ENCODE measurements around the gene PLCB4.
"Not testable (repeated sequence)": the region's sequence is repeated elsewhere in the genome, so short reads cannot be mapped to it uniquely, and the experiment has no call there.

The PLCB4 gene

GRCh38 chr20:9385345-9386310 lies 316.7 kb downstream of the PLCB4 start:
- DNase-seq = not testable (repeated sequence)

DNA sequence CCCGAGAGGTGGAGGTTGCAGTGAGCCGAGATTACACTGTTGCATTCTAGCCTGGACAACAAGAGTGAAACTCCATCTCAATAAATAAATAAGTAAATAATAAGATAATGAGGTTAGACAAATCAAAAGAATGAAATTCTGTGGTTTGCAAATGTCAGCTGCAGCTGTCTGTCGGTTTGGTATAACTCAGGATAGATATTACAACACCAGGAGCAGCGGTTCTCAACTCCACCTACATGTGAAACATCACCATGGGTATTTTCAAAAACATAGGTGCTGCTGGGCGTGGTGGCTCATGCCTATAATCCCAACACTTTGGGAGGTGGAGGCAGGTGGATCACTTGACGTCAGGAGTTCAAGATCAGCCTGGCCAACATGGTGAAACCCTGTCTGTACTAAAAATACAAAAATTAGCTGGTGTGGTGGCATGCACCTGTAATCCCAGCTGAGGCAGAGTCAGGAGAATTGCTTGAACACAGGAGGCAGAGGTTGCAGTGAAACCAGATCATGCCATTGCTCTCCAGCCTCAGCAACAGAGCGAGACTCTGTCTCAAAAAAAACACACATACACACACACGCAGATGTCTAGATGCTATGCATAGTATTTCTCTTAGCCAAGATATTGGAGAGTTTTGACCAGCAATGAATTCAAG lies 319.4 kb downstream of the PLCB4 start:
- DNase-seq = no peak

GRCh38 chr20:9388813-9389161 lies 319.9 kb downstream of the PLCB4 start:
- DNase-seq = no peak

DNA sequence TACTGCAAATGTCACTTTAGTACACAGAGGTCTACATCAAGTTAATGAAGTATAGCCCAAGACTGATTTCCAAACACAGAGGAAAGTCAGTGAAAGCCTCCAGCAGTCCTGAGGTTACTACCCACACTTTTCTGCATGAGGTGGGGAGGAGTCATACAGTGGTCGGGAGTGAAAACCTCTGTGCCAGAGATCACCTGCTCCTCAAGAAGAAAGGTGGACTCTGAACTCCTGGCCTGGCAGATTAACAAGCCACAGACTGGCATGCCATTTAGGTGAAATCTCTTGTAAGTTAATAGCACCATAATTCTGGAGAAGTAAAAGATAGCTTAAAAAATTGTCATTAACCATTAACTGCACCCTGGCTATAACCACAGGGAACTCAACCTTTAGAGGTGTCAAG lies 320.5 kb downstream of the PLCB4 start:
- no peak for DNase-seq

DNA sequence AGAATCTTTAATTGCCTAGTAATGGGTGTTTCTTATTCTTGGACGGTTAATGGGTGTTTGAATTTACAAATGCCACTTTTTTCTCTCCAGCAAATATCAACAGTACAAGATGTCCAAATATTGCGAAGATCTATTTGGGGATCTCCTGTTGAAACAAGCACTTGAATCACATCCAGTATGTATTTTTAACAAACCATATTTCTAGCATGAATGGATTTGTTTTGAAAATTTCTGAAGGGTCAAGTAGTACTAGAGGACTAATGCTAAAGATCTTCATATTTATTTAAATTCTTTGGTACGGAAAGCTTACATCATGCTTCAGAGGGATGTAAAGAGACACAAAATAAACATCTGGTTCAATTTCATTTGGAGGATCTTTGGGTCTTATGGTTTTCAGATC lies 321.6 kb downstream of the PLCB4 start:
- DNase-seq = no peak

DNA sequence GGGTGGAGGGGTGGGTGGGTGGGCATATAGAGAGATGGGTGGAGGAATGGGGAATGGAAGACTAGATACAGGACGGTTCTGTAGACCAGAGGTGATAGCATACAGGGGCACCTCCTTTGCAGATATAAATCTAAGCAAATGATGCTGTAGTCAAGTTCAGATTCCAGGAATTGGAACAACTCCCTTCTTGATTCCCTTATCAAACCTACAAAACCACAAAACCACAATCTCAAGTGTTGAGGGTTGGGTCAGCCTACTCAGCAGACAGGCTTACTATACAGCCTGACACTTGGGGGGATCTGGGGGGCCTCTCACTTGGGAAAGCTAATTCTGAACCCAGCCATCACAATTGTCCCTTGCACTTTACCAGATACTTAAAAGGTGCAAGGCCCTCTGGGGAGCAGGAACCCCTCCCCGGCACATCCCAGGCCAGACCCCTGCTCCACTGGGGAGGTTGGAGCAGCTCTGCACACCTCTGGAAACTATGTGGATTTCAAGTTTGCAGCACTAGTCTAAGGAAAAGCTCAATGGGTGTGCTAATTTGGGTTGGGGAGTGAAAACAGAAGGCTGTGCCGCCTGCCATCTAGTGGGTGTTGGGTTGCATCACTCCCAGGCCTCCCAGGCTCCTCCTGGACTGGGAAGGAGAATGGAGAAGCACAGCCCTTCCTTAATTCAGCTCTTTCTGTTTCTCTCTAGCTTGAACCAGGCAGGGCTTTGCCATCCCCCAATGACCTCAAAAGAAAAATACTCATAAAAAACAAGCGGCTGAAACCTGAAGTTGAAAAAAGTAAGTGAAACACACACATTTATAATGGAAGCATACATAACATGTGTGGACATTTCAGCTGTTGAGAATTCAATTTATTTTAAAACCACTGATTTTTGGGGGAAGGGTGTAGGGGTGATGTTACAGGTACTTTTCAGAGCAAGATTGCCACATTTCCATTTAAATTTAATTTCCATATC lies 324.3 kb downstream of the PLCB4 start:
- no peak for DNase-seq

- DNase-seq = no peak
These were observed 327.1 kb downstream of the PLCB4 start for GRCh38 chr20:9395971-9396370.

DNA sequence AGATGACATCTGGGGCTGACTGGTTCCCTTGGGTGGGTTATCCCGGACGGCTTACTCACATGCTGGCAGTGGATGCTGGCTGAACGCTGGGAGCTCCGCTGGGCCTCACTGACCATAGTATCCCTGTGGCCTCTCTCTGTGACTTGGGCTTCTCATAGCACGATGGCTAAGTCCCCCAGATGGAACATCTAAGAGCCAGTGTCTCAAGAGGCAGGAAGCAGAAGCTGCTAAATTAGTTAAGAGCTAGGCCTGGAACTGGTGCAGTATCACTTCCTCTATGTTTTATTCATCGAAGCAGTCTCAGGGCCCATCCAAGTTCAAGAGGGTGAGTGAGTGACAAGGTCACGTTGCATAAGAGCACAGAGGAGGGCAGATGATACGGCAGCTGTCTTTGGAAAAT lies 329.0 kb downstream of the PLCB4 start:
- DNase-seq = no peak

DNA sequence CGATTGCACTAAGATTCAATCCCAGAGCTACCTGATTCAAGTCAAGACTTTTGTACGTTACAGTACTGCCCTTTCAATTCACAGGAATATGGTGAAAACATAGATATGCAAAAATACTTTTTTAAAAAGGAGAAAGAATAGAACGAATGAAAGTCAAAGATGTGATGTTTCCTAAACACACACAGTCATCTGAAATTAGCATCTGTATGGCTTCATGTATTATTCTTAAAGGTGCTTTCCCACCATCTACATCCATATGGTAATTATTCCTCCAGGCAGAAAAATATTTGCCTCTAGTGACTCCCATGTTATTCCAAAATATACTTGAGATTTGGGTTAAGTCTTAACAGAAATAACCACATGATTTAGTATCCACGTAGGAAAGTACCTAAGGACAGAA lies 330.0 kb downstream of the PLCB4 start:
- no peak for DNase-seq

DNA sequence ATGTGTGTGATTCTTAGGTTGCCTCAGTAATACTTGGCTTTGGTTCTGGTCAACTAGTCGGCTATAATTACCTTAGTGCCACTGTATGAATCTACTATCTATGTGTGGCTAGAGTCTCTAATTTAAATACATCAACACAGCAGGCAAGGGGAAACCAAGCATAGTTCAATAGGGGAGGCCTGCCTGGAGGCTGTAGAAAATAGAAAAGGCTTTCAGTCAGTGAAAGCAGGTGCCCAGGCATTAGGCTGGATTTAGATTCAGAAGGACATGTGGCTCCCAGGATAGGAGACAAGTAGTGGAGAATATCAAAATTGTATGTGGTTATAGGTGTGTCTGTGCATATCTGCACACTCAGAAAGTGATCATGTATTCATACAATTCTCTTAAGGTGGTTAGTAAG lies 330.4 kb downstream of the PLCB4 start:
- DNase-seq = no peak

- no peak for DNase-seq
These were observed 331.5 kb downstream of the PLCB4 start for GRCh38 chr20:9400171-9401025.

- no peak for DNase-seq
These were observed 332.5 kb downstream of the PLCB4 start for GRCh38 chr20:9401371-9401770.

GRCh38 chr20:9402141-9402540 lies 333.3 kb downstream of the PLCB4 start:
- no peak for DNase-seq

DNA sequence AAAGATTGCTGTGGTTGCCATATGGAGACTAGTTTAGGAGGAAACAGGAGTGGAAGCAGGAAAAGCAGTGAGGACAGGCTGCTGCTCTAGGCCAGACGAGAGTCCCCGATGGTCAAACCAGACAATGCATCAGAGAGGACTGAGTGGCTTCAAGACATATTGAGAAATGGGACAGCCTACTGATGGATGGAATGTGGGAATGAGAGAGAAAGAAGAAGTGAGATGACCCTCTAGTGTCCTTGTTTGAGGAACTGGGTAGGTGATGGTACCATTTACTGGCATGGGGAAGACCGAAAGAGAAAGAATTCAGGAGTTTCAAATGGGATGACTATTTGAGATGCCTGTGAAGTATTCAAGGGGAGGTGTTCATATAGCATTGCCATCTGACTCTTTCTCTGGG lies 333.7 kb downstream of the PLCB4 start:
- no peak for DNase-seq

DNA sequence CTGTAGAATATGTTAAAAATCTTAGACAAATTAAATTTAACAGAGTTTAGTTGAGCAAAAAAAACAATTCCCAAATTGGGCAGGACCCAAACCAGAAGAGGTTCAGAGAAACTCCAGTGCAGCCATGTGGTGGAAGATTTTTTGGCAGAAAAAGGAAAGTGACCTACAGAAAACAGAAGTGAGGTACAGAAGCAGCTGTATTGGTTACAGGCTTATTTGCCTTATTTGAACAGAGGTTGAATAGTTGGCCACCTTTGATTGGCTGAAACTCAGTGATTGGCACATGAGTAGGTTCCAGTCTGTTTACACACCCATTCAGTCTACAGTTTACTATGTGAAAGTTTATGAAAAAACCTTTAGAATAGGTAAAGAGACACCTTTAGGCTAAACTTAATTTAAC lies 334.6 kb downstream of the PLCB4 start:
- no peak for DNase-seq

GRCh38 chr20:9407805-9408421 lies 339.0 kb downstream of the PLCB4 start:
- DNase-seq = no peak

DNA sequence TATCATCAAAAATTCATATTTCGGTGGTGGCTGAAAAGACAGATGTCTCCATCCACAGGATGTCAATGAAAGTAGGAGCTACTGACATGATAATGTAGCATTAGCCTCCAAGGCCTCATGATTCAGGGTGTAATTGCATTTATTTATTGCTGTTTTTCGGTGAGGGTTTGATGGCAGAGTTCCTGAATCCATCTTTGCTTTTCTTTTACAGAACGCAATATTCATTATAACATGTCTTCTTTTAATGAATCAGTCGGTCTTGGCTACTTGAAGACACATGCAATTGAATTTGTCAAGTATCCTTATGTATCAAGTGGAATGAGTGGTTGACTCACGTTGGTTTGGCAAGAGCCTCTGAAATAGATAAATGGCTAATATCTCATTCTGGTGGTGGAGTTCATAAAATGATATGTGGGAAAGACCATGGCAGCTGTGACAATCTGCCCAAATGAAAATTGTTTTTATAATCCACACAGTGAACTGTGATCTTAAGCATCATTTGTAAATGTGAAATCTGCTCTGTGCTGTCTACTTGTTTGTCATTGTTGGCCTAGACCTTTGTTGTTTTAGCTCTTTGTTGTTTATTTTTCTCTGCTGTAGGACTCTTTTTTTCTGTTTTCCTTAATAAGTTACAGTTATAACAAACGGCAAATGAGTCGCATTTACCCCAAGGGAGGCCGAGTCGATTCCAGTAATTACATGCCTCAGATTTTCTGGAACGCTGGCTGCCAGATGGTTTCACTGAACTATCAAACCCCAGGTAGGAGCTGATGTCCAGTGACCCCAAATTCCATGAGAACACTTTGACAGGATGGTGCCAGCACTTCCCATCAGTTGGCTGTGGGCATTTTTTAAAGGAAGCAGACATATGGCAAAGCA lies 339.8 kb downstream of the PLCB4 start:
- DNase-seq = no peak

- no peak for DNase-seq
These were observed 340.5 kb downstream of the PLCB4 start for GRCh38 chr20:9409352-9409751.

- no peak for DNase-seq
These were observed 341.1 kb downstream of the PLCB4 start for GRCh38 chr20:9409981-9410380.

DNA sequence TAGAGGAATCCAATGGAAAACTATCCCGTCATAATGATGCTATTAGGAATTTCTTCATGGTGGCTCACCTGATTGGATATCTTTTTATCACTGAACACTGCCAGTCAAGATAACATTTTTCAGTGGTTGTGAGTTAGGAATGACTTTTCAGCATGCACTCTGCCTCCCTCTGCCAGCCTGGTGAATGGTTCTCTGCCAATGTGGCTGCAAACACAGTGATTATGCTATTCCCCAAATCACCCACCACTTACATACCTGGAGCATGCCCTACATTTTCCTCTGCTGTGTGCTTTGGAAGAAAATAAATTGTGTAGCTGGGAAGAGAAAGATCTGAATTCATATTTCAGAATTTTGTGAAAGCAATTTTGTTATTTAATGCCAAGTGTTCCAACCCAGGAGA lies 342.9 kb downstream of the PLCB4 start:
- no peak for DNase-seq

- no peak for DNase-seq
These were observed 343.4 kb downstream of the PLCB4 start for GRCh38 chr20:9412309-9412708.
